Measurements from ENCODE around the gene CHST11.
A peak's percentile ranks its signal among the peaks of the same experiment; 100 is the strongest.

Gene CHST11

GRCh38 chr12:104588921-104589590 is 132.3 kb downstream of the CHST11 start:
- no peak for DNase-seq

GRCh38 chr12:104590022-104590421 is 133.3 kb downstream of the CHST11 start:
- no peak for DNase-seq

- DNase-seq: no peak
These were observed 134.6 kb downstream of the CHST11 start for GRCh38 chr12:104591257-104591885.

- DNase-seq: no peak
These were observed 136.7 kb downstream of the CHST11 start for GRCh38 chr12:104593482-104593881.

GRCh38 chr12:104596134-104596799 is 139.5 kb downstream of the CHST11 start:
- no peak for DNase-seq

- no peak for DNase-seq
These were observed 140.4 kb downstream of the CHST11 start for GRCh38 chr12:104596898-104597843.

- no peak for DNase-seq
These were observed 141.9 kb downstream of the CHST11 start for GRCh38 chr12:104598342-104599271.

- no peak for DNase-seq
These were observed 142.7 kb downstream of the CHST11 start for GRCh38 chr12:104599272-104600035.

GRCh38 chr12:104600036-104600712 is 143.4 kb downstream of the CHST11 start:
- no peak for DNase-seq

GRCh38 chr12:104600790-104601739 is 144.3 kb downstream of the CHST11 start:
- no peak for DNase-seq

GRCh38 chr12:104602406-104602805 is 145.7 kb downstream of the CHST11 start:
- no peak for DNase-seq

- DNase-seq: no peak
These were observed 146.1 kb downstream of the CHST11 start for GRCh38 chr12:104602896-104603295.

GRCh38 chr12:104603545-104603973 is 146.8 kb downstream of the CHST11 start:
- no peak for DNase-seq

- DNase-seq: peak; percentile 62
These were observed 147.6 kb downstream of the CHST11 start for GRCh38 chr12:104604070-104604994.

GRCh38 chr12:104604995-104605675 is 148.4 kb downstream of the CHST11 start:
- DNase-seq: no peak

- peak; percentile 19 for DNase-seq
These were observed 148.9 kb downstream of the CHST11 start for GRCh38 chr12:104605685-104606084.

GRCh38 chr12:104608998-104609397 is 152.2 kb downstream of the CHST11 start:
- no peak for DNase-seq

Measured in CD4-positive, alpha-beta T cell treated with Interleukin-10 for 1 hour (primary cell).